GM12865 (cell line): ENCODE results near the gene RPGR.

Source experiments
- DNase-seq: peaks from one replicate; pipeline ENCODE4 v3.0.0; 2010; ENCODE audit warnings: low read depth
- H3K4me3 ChIP-seq: 2 replicates; pipeline ENCODE4 v1.5.1; 2011; ENCODE audit warnings: mild to moderate bottlenecking, low read depth, low read length, control low read depth
- TF ChIP-seq, protein P1 (sequence below): IDR thresholded peaks from 2 replicates; pipeline ENCODE4 v1.5.1; 2011; ENCODE audit warnings: low read length, control low read depth, low read depth, inconsistent platforms; ENCODE audit not compliant: insufficient read depth; ENCODE audit errors: missing control alignments

RPGR gene

DNA sequence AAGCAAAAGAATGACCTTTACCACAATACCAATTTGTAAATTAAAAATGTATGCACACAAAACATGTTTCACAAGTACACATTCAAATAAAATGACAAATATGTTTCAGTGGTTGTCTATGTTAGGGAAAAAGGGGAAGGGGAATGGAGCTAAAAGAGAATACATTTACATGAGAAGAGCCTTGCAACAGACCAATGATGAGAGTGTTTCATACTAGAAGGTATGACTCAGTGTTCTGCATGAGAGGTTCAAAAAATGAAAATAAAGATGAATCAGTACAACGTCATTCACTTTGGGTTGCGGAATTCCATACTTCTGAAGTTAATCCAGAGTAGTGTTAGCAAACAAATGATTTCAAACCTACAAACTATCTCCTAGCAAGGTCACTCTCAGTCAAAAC is 51.7 kb downstream of the RPGR start:
- no peak overlapping the region for H3K4me3 ChIP-seq
- TF ChIP-seq, protein P1, sequence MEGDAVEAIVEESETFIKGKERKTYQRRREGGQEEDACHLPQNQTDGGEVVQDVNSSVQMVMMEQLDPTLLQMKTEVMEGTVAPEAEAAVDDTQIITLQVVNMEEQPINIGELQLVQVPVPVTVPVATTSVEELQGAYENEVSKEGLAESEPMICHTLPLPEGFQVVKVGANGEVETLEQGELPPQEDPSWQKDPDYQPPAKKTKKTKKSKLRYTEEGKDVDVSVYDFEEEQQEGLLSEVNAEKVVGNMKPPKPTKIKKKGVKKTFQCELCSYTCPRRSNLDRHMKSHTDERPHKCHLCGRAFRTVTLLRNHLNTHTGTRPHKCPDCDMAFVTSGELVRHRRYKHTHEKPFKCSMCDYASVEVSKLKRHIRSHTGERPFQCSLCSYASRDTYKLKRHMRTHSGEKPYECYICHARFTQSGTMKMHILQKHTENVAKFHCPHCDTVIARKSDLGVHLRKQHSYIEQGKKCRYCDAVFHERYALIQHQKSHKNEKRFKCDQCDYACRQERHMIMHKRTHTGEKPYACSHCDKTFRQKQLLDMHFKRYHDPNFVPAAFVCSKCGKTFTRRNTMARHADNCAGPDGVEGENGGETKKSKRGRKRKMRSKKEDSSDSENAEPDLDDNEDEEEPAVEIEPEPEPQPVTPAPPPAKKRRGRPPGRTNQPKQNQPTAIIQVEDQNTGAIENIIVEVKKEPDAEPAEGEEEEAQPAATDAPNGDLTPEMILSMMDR, result no peak
- peak; percentile 7 for DNase-seq

DNA sequence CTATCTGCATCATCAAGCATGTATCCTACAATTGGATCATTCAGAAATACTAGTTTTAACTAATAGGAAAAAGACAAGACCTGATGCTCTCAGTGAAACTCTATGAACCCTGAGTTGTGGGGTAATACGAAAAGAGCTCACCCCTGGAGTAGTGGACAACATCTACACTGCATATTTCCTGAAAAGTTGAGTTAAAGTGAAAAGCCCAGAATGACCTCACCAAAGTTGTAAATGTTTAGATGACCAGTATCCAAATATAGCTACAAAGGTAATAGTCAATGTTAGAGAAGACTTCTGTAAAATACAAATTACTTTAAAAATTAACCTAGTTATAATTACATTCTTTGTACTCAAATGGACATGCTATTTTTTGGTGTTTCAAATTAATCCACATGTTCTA is 53.9 kb downstream of the RPGR start:
- TF ChIP-seq, protein P1, result no peak
- DNase-seq, result peak; percentile 12
- H3K4me3 ChIP-seq, result no peak overlapping the region

DNA sequence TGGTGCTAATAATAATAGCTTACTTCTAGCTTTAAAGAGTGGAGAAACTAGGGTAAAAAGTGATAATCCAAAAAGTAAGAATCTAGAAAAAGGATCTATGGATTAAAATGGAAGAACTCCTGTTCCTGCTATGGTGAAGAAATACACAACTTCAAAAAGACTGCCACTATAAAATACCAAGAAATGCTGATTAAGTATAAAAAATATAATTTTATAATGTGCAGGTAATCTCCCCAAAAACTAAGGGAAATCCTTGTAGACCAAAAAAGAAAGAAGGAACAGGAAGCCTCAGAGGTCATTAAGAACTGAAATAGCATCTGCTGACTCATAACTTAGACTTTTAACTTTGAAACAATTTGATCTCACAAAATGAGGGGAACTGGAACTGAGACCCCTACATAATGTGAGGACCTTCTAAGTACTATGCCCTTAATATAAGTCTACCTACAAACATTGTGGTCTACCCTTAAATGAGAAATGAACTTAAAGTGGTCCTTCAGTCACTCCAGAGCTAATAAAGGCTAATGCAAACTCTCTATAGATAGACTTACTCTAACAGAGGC is 56.1 kb downstream of the RPGR start:
- TF ChIP-seq, protein P1, result no peak
- no peak overlapping the region for H3K4me3 ChIP-seq
- DNase-seq, result peak; percentile 57

DNA sequence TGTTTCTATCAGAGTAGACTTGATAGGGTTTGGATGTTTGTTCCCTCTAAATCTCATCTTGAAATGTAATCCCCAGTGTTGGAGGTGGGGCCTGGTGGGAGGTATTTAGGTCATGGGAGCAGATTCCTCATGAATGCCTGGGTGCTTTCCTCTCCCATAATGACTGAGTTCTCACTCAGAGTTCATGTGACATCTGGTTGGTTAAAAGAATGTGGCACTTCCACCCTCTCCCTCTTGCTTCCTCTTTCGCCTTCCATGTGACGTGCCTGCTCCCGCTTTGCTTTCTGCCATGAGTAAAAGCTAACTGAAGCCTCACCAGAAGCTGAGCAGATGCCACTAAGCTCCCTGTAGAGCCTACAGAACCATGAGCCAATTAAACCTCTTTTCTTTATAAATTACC is 59.3 kb downstream of the RPGR start:
- TF ChIP-seq, protein P1, result no peak
- H3K4me3 ChIP-seq, result no peak overlapping the region
- no peak for DNase-seq

DNA sequence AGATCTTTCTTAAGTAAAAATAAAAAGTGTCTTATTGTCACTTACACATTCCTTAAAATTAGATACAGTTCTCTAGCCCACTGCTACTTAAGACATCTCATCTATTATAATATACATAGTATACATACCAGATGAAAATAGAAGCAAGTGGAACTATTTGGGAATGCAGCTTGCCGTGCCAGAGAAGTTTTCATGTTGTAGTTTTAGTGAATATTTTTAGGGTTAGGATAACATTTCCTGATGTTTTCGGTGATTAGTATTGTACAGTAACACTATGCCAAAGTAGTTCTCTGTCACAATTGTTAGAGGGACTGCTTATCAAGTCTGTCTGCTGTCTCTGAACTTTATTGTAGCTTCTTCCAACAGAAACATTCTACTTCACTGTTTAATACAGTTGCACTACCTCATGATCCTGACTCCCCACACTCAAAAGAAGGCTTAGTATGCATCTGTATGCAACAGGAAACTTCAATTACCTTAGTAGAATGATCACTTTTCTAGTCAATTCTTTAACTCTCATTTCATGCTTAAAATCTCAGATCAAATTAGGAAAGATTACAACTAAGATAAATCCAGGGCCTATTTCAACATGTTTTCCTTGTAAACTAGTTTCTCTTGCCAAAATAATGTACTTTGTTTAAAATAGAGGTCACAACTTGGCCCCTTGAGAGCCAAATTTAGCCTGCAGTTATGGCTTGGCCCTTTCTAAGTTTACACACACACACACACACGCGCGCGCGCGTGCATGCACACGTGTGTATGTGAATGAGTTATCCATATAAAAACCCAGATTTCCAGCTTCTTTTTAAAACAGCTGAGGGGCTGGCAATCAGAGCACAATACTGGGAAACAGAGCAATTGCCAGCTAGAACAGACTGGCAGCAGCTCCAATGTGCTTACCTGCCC is 64.3 kb downstream of the RPGR start:
- no peak overlapping the region for H3K4me3 ChIP-seq
- DNase-seq, result no peak
- TF ChIP-seq, protein P1, result no peak

DNA sequence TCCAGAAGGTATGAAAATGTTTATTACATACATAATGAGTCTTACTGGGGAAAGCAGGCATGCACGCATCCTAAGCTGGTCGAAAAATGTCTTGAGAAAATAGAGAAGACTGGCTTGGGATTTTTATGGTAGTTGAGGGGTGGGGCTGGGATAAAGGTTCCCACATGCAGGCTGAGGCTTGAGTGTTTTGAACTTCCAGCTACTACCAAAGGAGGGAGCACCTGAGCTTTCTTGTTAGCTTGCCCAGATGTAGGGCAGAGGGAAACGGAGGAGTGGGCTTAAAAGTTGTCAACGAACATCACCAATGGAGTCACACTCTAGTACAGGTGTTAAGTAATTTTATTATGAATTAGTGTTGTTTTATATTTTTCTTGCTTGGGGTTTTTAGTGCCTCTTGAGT is 67.1 kb downstream of the RPGR start:
- TF ChIP-seq, protein P1, result peak; percentile 45
- no peak overlapping the region for H3K4me3 ChIP-seq
- DNase-seq, result peak; percentile 25
